SKM-1 treated with dmso at 0.1 percent for 144 hours (cell line): ENCODE measurements around the gene RPRML.
"Not testable (repeated sequence)": the region's sequence is repeated elsewhere in the genome, so short reads cannot be mapped to it uniquely, and the experiment has no call there.

ENCODE experiments used
- DNase-seq: peaks from one replicate; lab custom pipeline; 2025; ENCODE audit not compliant: unreplicated experiment; lab: John Stamatoyannopoulos, UW

RPRML gene

GRCh38 chr17:46976626-46977270, 2.3 kb downstream of the RPRML start:
- no peak for DNase-seq

- no peak for DNase-seq
Measured at GRCh38 chr17:46975287-46975686, 3.8 kb downstream of the RPRML start.

GRCh38 chr17:46974086-46974485, 5.0 kb downstream of the RPRML start:
- DNase-seq = no peak

- DNase-seq = no peak
Measured at GRCh38 chr17:46972346-46972745, 6.7 kb downstream of the RPRML start.

- DNase-seq = no peak
Measured at GRCh38 chr17:46971647-46972300, 7.3 kb downstream of the RPRML start.

- no peak for DNase-seq
Measured at GRCh38 chr17:46968896-46969295, 10.2 kb downstream of the RPRML start.

- DNase-seq = no peak
Measured at GRCh38 chr17:46968224-46968834, 10.7 kb downstream of the RPRML start.

GRCh38 chr17:46964315-46965265, 14.5 kb downstream of the RPRML start:
- no peak for DNase-seq

- DNase-seq = no peak
Measured at GRCh38 chr17:46963571-46963970, 15.5 kb downstream of the RPRML start.

- no peak for DNase-seq
Measured at GRCh38 chr17:46962374-46962790, 16.7 kb downstream of the RPRML start.

GRCh38 chr17:46960152-46960551, 18.9 kb downstream of the RPRML start:
- DNase-seq = no peak

GRCh38 chr17:46958041-46958591, 20.9 kb downstream of the RPRML start:
- no peak for DNase-seq

- DNase-seq = not testable (repeated sequence)
Measured at GRCh38 chr17:46953191-46953590, 25.9 kb downstream of the RPRML start.

GRCh38 chr17:46952115-46952514, 26.9 kb downstream of the RPRML start:
- DNase-seq = no peak

- DNase-seq = no peak
Measured at GRCh38 chr17:46951706-46952105, 27.3 kb downstream of the RPRML start.

GRCh38 chr17:46950997-46951621, 27.9 kb downstream of the RPRML start:
- no peak for DNase-seq

- no peak for DNase-seq
Measured at GRCh38 chr17:46950342-46950996, 28.6 kb downstream of the RPRML start.

- DNase-seq = no peak
Measured at GRCh38 chr17:46949291-46950174, 29.5 kb downstream of the RPRML start.

GRCh38 chr17:46948544-46948943, 30.5 kb downstream of the RPRML start:
- DNase-seq = no peak
